Skeletal muscle cell (primary cell): ENCODE results near the gene HLCS.
A peak's percentile ranks its signal among the peaks of the same experiment; 100 is the strongest.

Experiments used
- DNase-seq: peaks from one replicate; pipeline ENCODE4 v3.0.0-alpha.2; 2010; ENCODE audit warnings: low read depth
- H3K4me3 ChIP-seq: 2 replicates; pipeline ENCODE4 v1.5.1; 2011; ENCODE audit warnings: low read depth, mild to moderate bottlenecking, control low read depth, low read length, moderate library complexity

The HLCS gene

GRCh38 chr21:36892201-36892600 lies 74.3 kb downstream of the HLCS start:
- DNase-seq: no peak
- H3K4me3 ChIP-seq: no peak overlapping the region

GRCh38 chr21:36891692-36892091 lies 74.8 kb downstream of the HLCS start:
- no peak overlapping the region for H3K4me3 ChIP-seq
- DNase-seq: no peak

GRCh38 chr21:36891121-36891520 lies 75.3 kb downstream of the HLCS start:
- no peak overlapping the region for H3K4me3 ChIP-seq
- DNase-seq: no peak

- no peak for DNase-seq
- H3K4me3 ChIP-seq: no peak overlapping the region
Measured at GRCh38 chr21:36890086-36890485, 76.4 kb downstream of the HLCS start.

GRCh38 chr21:36889401-36889800 lies 77.1 kb downstream of the HLCS start:
- no peak for DNase-seq
- H3K4me3 ChIP-seq: no peak overlapping the region

GRCh38 chr21:36888466-36888865 lies 78.0 kb downstream of the HLCS start:
- no peak overlapping the region for H3K4me3 ChIP-seq
- DNase-seq: no peak

- DNase-seq: no peak
- no peak overlapping the region for H3K4me3 ChIP-seq
Measured at GRCh38 chr21:36887963-36888362, 78.5 kb downstream of the HLCS start.

GRCh38 chr21:36883532-36884486 lies 82.7 kb downstream of the HLCS start:
- no peak for DNase-seq
- no peak overlapping the region for H3K4me3 ChIP-seq

GRCh38 chr21:36882776-36883175 lies 83.7 kb downstream of the HLCS start:
- no peak for DNase-seq
- H3K4me3 ChIP-seq: no peak overlapping the region

- peak; percentile 61 for DNase-seq
- no peak overlapping the region for H3K4me3 ChIP-seq
Measured at GRCh38 chr21:36881228-36881627, 85.2 kb downstream of the HLCS start.

- no peak overlapping the region for H3K4me3 ChIP-seq
- no peak for DNase-seq
Measured at GRCh38 chr21:36879827-36880226, 86.6 kb downstream of the HLCS start.

GRCh38 chr21:36877741-36878140 lies 88.7 kb downstream of the HLCS start:
- no peak for DNase-seq
- no peak overlapping the region for H3K4me3 ChIP-seq

GRCh38 chr21:36874665-36875064 lies 91.8 kb downstream of the HLCS start:
- no peak for DNase-seq
- H3K4me3 ChIP-seq: no peak overlapping the region

GRCh38 chr21:36873513-36873912 lies 93.0 kb downstream of the HLCS start:
- DNase-seq: no peak
- H3K4me3 ChIP-seq: no peak overlapping the region

- DNase-seq: no peak
- H3K4me3 ChIP-seq: no peak overlapping the region
Measured at GRCh38 chr21:36867291-36867905, 99.1 kb downstream of the HLCS start.

- DNase-seq: no peak
- no peak overlapping the region for H3K4me3 ChIP-seq
Measured at GRCh38 chr21:36866419-36866818, 100.0 kb downstream of the HLCS start.

- DNase-seq: no peak
- H3K4me3 ChIP-seq: no peak overlapping the region
Measured at GRCh38 chr21:36864974-36865373, 101.5 kb downstream of the HLCS start.

GRCh38 chr21:36863260-36863659 lies 103.2 kb downstream of the HLCS start:
- H3K4me3 ChIP-seq: no peak overlapping the region
- no peak for DNase-seq

- no peak overlapping the region for H3K4me3 ChIP-seq
- no peak for DNase-seq
Measured at GRCh38 chr21:36861595-36862323, 104.7 kb downstream of the HLCS start.
